GM12873 (cell line): ENCODE data around the gene GOLGA6L7.

Experiments used
- CTCF ChIP-seq: IDR thresholded peaks from 2 replicates; pipeline ENCODE4 v1.5.1; 2012; ENCODE audit warnings: low read depth, mild to moderate bottlenecking, moderate library complexity, low read length, control low read depth; ENCODE audit not compliant: insufficient read depth; ENCODE audit errors: missing control alignments

Gene GOLGA6L7

GRCh38 chr15:28891588-28891987 lies 43.1 kb upstream of the GOLGA6L7 start:
- no peak for TF ChIP-seq CTCF

GRCh38 chr15:28890711-28891495 lies 42.5 kb upstream of the GOLGA6L7 start:
- no peak for TF ChIP-seq CTCF

- TF ChIP-seq CTCF, result no peak
Observed at GRCh38 chr15:28889346-28889745, 40.9 kb upstream of the GOLGA6L7 start.

- TF ChIP-seq CTCF, result no peak
Observed at GRCh38 chr15:28888900-28889299, 40.5 kb upstream of the GOLGA6L7 start.

GRCh38 chr15:28888302-28888894 lies 40.0 kb upstream of the GOLGA6L7 start:
- no peak for TF ChIP-seq CTCF

GRCh38 chr15:28887339-28888174 lies 39.1 kb upstream of the GOLGA6L7 start:
- TF ChIP-seq CTCF, result no peak
